ENCODE measurements around the gene FARP2. TPM values are rescaled to one million over a fixed set of nuclear protein-coding genes. Genes with fewer than 3 reads are reported as not detected.

Gene FARP2
- total and polyA plus RNA-seq, 2 of the 13 experiments (the other 11 are each of a cell fraction or from before 2014, with no cell fraction given), result 28.0 to 45.4 TPM

- no peak for TF ChIP-seq JDP2 (CRISPR knock-in tag; IDR thresholded peaks at IDR 0.05; ENCODE audit: borderline replicate concordance)
- TF ChIP-seq ZNF282 (IDR thresholded peaks at IDR 0.05; ENCODE audit: partially characterized antibody), result no peak
- no peak for TF ChIP-seq PBX3 (CRISPR knock-in tag; IDR thresholded peaks at IDR 0.05; ENCODE audit: borderline replicate concordance)
- TF ChIP-seq ZNF17 (CRISPR knock-in tag; IDR thresholded peaks at IDR 0.05), result no peak
These were observed 100.5 kb downstream of the FARP2 start (continued) for GRCh38 chr2:241456546-241456945.

GRCh38 chr2:241458687-241459086, 102.6 kb downstream of the FARP2 start:
- no TSS peak for BruUV-seq (replicated peaks)
- Histone ChIP-seq H3K9ac (ENCODE audit: insufficient read depth, low read depth, low read length) (no peak overlapping the region), H3K4me3 (replicated peaks in 1 of 3; ENCODE audit: insufficient read depth in 1 of 3, low read depth in 2 of 3, low read length in 3 of 3) (no peak overlapping the region), H4K20me1 (ENCODE audit: insufficient read depth, low read length) (no peaks in the 10 kb centered on the region), H3K27ac (ENCODE audit: extremely low read length, insufficient read depth, low read length) (no peak overlapping the region), H3K9me3 (ENCODE audit: low read length) (no peaks in the 10 kb centered on the region), H3K36me3 (replicated peaks in 1 of 2; ENCODE audit: control insufficient read depth in 1 of 2, insufficient read depth in 2 of 2, low read length in 2 of 2) (no peaks in the 10 kb centered on the region), H3K79me2 (ENCODE audit: insufficient read depth, low read length) (no peaks in the 10 kb centered on the region), H2AFZ (ENCODE audit: low read length) (no peak overlapping the region), H3K4me2 (ENCODE audit: low read depth, low read length) (no peak overlapping the region), H3K27me3 (ENCODE audit: control insufficient read depth in 1 of 2, insufficient read depth in 2 of 2, low read length in 2 of 2) (no peaks in the 10 kb centered on the region), H3K4me1 (ENCODE audit: insufficient read depth, low read length) (no peaks in the 10 kb centered on the region)
- ATAC-seq (no peak; the same call in 2 of the 3 replicates), FAIRE-seq (no peak), DNase-seq (ENCODE audit: low spot score) (no peak)
- intact Hi-C loops (cut with micrococcal nuclease; ENCODE audit: unreplicated experiment) (no loop called here), in situ Hi-C loops (cut with HindIII; ENCODE audit: extremely low pct_ligation_motif_present, low pct_unique_long_range_greater_than_20kb) (no loop called here)
- ChIA-PET CTCF (ENCODE audit: low intra/inter-chr PET ratio, low total read pairs) (no interaction called here), POLR2A (no interaction called here)
- TF ChIP-seq ZNF770 (CRISPR knock-in tag; IDR thresholded peaks at IDR 0.05) (no peak), ZNF7 (CRISPR knock-in tag; IDR thresholded peaks at IDR 0.05) (no peak), ZFP90 (CRISPR knock-in tag; IDR thresholded peaks at IDR 0.05; ENCODE audit: borderline replicate concordance) (no peak), EHMT2 (IDR thresholded peaks at IDR 0.05; ENCODE audit: borderline replicate concordance, low read depth, low read length) (no peak), TAF1 (CRISPR knock-in tag; IDR thresholded peaks at IDR 0.05) (no peak), ZNF670 (CRISPR knock-in tag; IDR thresholded peaks at IDR 0.05; ENCODE audit: borderline replicate concordance) (no peak), KMT2A (CRISPR knock-in tag; IDR thresholded peaks at IDR 0.05) (no peak), KDM2A (CRISPR knock-in tag; IDR thresholded peaks at IDR 0.05; ENCODE audit: borderline replicate concordance, low read depth) (no peak), MTA3 (CRISPR knock-in tag; IDR thresholded peaks at IDR 0.05) (no peak), MED1 (CRISPR knock-in tag; IDR thresholded peaks at IDR 0.05) (no peak), PRPF4 (IDR thresholded peaks at IDR 0.05; ENCODE audit: low read depth, low read length, poor library complexity, severe bottlenecking) (no peak), GPN1 (CRISPR knock-in tag; IDR thresholded peaks at IDR 0.05; ENCODE audit: borderline replicate concordance) (no peak)
- WGBS (ENCODE audit: low lambda C conversion rate), result 82% methylated on average over 3 of the region's 5 CpGs

Measured in HepG2 (cell line).